ENCODE results near the gene PDIA4.
A peak's percentile ranks its signal among the peaks of the same experiment; 100 is the strongest.
"Not testable (repeated sequence)": the region's sequence is repeated elsewhere in the genome, so short reads cannot be mapped to it uniquely, and the experiment has no call there.

PDIA4 gene

DNA sequence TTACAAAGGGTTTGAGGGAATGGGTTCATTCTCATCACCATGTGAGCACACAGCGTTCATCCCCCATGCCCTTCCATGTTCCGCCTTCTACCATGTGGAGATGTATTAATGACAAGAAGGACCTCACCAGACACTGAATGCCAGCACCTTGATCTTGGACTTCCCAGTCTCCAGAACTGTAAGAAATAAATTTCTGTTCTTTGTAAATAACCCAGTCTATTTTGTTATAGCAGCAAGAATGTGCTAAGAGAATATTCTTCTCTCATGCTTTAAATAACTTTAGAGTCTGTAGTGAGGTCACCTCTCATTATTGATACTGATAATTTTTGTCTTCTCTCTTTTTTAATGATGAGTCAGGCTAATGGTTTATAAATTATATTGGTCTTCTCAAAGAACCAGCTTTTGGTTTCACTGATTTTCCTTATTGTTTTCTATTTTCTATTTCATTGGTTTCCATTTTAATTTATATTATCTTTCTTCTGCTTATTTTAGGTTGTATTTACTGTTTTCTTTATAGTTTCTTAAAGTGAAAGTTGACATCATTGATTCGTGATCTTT lies 3.1 kb upstream of the PDIA4 start:
- no peak for DNase-seq

DNA sequence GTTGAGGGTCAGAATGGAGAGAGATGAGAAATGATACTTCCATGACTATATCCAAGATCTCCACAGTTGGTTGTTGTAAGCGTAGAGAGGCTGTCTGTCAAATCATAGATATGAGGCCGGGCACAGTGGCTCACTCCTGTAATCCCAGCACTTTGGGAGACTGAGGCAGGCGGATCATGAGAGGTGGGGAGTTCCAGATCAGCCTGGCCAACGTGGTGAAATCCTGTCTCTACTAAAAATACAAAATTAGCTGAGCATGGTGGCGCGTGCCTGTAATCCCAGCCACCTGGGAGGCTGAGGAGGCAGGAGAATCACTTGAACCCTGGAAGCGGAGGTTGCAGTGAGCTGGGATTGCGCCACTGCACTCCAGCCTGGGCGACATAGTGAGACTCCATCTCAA lies 2.1 kb upstream of the PDIA4 start:
- DNase-seq: not testable (repeated sequence)

GRCh38 chr7:149027611-149028345 lies 527 bp downstream of the PDIA4 start:
- no peak for DNase-seq

- no peak for DNase-seq
Observed at GRCh38 chr7:149027055-149027454, 1.2 kb downstream of the PDIA4 start.

GRCh38 chr7:149023662-149024061 lies 4.6 kb downstream of the PDIA4 start:
- DNase-seq: no peak

GRCh38 chr7:149022756-149023360 lies 5.4 kb downstream of the PDIA4 start:
- DNase-seq: no peak

- no peak for DNase-seq
Observed at GRCh38 chr7:149021725-149022062, 6.6 kb downstream of the PDIA4 start.

- DNase-seq: no peak
Observed at GRCh38 chr7:149020483-149020882, 7.8 kb downstream of the PDIA4 start.

- no peak for DNase-seq
Observed at GRCh38 chr7:149016876-149017275, 11.4 kb downstream of the PDIA4 start.

GRCh38 chr7:149014309-149014708 lies 14.0 kb downstream of the PDIA4 start:
- no peak for DNase-seq

GRCh38 chr7:149013876-149014275 lies 14.4 kb downstream of the PDIA4 start:
- DNase-seq: no peak

DNA sequence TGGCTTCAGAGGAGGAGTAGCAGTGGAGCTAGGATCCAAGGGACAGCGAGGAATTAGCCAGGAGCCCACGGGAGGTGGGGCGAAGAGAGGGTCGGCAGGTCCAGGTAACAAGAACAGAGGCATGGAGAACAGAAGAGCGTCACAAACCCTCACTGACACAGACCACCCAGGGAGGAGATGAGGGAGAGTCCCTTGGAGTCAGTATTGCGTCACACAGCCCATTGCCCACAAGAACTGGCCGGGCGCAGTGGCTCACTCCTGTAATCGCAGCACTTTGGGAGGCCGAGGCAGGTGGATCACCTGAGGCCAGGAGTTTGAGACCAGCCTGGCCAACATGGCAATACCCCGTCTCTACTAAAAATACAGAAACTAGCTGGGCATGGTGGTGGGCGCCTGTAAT lies 15.6 kb downstream of the PDIA4 start:
- not testable (repeated sequence) for DNase-seq

- no peak for DNase-seq
Observed at GRCh38 chr7:149011491-149011890, 16.8 kb downstream of the PDIA4 start.

- no peak for DNase-seq
Observed at GRCh38 chr7:149010451-149010850, 17.9 kb downstream of the PDIA4 start.

GRCh38 chr7:149009527-149009926 lies 18.8 kb downstream of the PDIA4 start:
- no peak for DNase-seq

DNA sequence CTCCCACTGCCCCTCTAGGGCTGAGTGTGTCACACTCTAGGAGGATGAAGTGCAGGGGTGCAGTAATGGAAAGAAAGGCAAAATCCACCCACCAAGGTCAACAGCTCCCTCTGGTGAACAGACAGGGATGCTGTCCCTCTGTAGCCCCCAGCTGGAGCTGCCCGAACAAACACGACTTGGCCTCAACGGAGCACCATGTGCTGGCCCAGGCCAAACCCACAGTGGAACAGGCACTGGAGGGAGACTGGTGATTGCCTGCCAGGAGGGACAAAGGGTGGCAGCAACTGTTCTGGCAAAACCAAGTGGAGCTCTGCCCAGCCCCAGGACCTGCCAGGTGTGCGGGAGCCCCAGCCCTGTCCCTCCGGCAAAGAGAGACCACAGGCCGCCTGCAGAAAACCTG lies 20.7 kb downstream of the PDIA4 start:
- DNase-seq: no peak

- DNase-seq: no peak
Observed at GRCh38 chr7:149007146-149007545, 21.2 kb downstream of the PDIA4 start.

GRCh38 chr7:149006345-149006725 lies 22.0 kb downstream of the PDIA4 start:
- no peak for DNase-seq

GRCh38 chr7:149005427-149006344 lies 22.6 kb downstream of the PDIA4 start:
- DNase-seq: peak; percentile 61

DNA sequence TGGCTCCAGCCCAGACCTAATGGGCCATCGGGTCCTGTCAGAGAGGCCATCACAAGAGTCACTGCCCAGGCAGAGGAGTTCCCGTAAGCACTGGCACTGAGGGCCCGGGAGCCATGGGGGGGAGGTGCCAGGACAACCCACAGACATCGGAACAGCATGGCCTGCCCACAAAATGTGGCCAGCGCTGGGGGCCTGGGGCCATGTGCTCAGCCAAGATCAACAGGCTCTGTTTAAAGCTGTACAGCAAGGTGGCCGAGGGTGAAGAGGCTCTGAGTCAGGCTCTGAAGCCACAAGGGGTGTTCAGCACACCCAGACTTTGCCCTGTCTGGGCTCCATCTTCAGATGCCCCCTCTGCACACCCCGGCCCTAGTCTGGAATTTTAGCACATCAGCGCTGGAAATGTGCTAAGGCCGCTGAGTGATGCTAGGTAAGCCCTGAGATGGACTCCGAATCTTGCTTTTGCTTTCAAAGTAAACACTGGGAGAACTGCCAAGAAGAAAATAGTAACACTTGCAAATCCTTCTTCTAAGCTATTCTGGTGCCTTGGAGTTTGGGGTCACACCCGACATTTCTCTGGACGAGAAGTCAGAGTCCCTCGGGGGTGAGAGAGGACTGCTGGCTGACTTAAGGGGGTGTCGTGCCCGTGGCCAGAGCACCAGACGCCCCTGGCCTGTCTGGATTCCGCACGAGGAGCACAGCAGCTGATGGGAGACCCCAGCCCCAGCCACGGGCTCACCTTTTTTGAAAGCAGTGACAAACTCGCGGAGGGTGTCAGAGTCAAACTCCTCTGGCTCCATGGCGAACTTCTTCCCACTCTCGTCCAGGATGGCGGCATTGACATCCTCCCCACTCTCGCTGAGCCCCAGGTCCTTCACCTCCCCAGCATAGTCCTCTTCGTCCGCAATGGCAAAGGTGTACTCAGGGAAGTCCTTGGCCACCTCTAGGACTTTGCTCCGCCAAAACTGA lies 23.6 kb downstream of the PDIA4 start:
- DNase-seq: no peak

GRCh38 chr7:149003560-149004305 lies 24.6 kb downstream of the PDIA4 start:
- no peak for DNase-seq

All from fibroblast of skin of abdomen (primary cell).